ENCODE results near the gene TMEM196.

Gene TMEM196

GRCh38 chr7:19708397-19709248, 64.8 kb downstream of the TMEM196 start, which contains the start of gene POLR1F:
Gene POLR1F (minus strand): TSS chr7:19709037. CDS start chr7:19709016, 21 bp downstream.
- TF ChIP-seq CTCF (IDR thresholded peaks at IDR 0.05), result peak; percentile 82

- no peak for TF ChIP-seq CTCF (IDR thresholded peaks at IDR 0.05)
These were observed 66.2 kb downstream of the TMEM196 start for GRCh38 chr7:19707240-19707639.

GRCh38 chr7:19705663-19706062, 67.8 kb downstream of the TMEM196 start:
- no peak for TF ChIP-seq CTCF (IDR thresholded peaks at IDR 0.05)

GRCh38 chr7:19701471-19701870, 71.9 kb downstream of the TMEM196 start:
- TF ChIP-seq CTCF (IDR thresholded peaks at IDR 0.05), result no peak

- TF ChIP-seq CTCF (IDR thresholded peaks at IDR 0.05), result no peak
These were observed 72.5 kb downstream of the TMEM196 start for GRCh38 chr7:19700936-19701335.

- TF ChIP-seq CTCF (IDR thresholded peaks at IDR 0.05), result no peak
These were observed 75.1 kb downstream of the TMEM196 start for GRCh38 chr7:19698331-19698730.

GRCh38 chr7:19696926-19697325, 76.5 kb downstream of the TMEM196 start:
- TF ChIP-seq CTCF (IDR thresholded peaks at IDR 0.05), result no peak
